ENCODE measurements around the gene VIT. TPM values are rescaled to one million over a fixed set of nuclear protein-coding genes. Genes with fewer than 3 reads are reported as not detected.
A peak's percentile ranks its signal among the peaks of the same experiment; 100 is the strongest.

Gene VIT
- total and polyA plus RNA-seq, 2 experiments from 2014 or later, result not detected

- no peak for TF ChIP-seq CTCF (conservative IDR thresholded peaks at IDR 0.05; ENCODE audit: low read depth in 2 of 2)
These were observed 86.7 kb downstream of the VIT start (continued) for GRCh38 chr2:36783246-36783645.

GRCh38 chr2:36785179-36785795 is 88.8 kb downstream of the VIT start:
- Mint-ChIP-seq H3K4me1 (peaks cover 55% of the 10 kb centered on the region), H3K9me3 (no peaks in the 10 kb centered on the region; the same call in 2 of the 3 replicates)
- H3K27ac ChIP-seq (ENCODE audit: low read depth), result no peak overlapping the region

GRCh38 chr2:36789181-36789804 is 92.8 kb downstream of the VIT start:
- Mint-ChIP-seq H3K4me1 (peaks cover 29% of the 10 kb centered on the region), H3K9me3 (no peaks in the 10 kb centered on the region), H3K4me3 (no peak overlapping the region), H3K27me3 (ENCODE audit: insufficient read depth, low read depth, poor library complexity) (peaks cover 3% of the 10 kb centered on the region), H3K27ac (no peak overlapping the region), H3K36me3 (ENCODE audit: low read depth) (no peaks in the 10 kb centered on the region)
- Histone ChIP-seq H2AFZ (peak overlapping the region; percentile 67; the same call in 1 of the 2 replicates), H3K4me2 (no peak overlapping the region), H3K9me2 (ENCODE audit: insufficient read depth) (no peaks in the 10 kb centered on the region), H3K27ac (ENCODE audit: low read depth) (no peak overlapping the region), H3K4me3 (no peak overlapping the region), H3K36me3 (ENCODE audit: insufficient read depth) (no peaks in the 10 kb centered on the region), H3K79me2 (replicated peaks; ENCODE audit: insufficient read depth) (no peaks in the 10 kb centered on the region), H3F3A (replicated peaks; ENCODE audit: low read depth) (no peaks in the 10 kb centered on the region), H3K4me1 (ENCODE audit: insufficient read depth) (peaks cover 21% of the 10 kb centered on the region), H4K20me1 (replicated peaks; ENCODE audit: insufficient read depth) (no peaks in the 10 kb centered on the region), H3K27me3 (ENCODE audit: insufficient read depth) (no peaks in the 10 kb centered on the region)
- no peak for DNase-seq (ENCODE audit: low spot score)
- no peak for ATAC-seq
- TF ChIP-seq STAT1 (IDR thresholded peaks at IDR 0.05; ENCODE audit: unreplicated experiment), result no peak

More at GRCh38 chr2:36785179-36785795, 88.8 kb downstream of the VIT start:
- Histone ChIP-seq H4K20me1 (replicated peaks; ENCODE audit: insufficient read depth) (no peaks in the 10 kb centered on the region), H3K4me3 (no peak overlapping the region), H3K4me1 (ENCODE audit: insufficient read depth) (peaks cover 40% of the 10 kb centered on the region), H2AFZ (peak overlapping the region; percentile 90), H3F3A (replicated peaks; ENCODE audit: low read depth) (no peaks in the 10 kb centered on the region; the same call in 1 of the 2 replicates), H3K9me2 (ENCODE audit: insufficient read depth) (no peaks in the 10 kb centered on the region), H3K36me3 (ENCODE audit: insufficient read depth) (no peaks in the 10 kb centered on the region), H3K27me3 (ENCODE audit: insufficient read depth) (no peaks in the 10 kb centered on the region), H3K79me2 (replicated peaks; ENCODE audit: insufficient read depth) (no peaks in the 10 kb centered on the region), H3K4me2 (peak overlapping the region; percentile 40)
- H3K27me3 Mint-ChIP-seq (ENCODE audit: insufficient read depth, low read depth, poor library complexity), result peaks cover 5% of the 10 kb centered on the region
- peak; percentile 74 for DNase-seq (ENCODE audit: low spot score)
- TF ChIP-seq CTCF (conservative IDR thresholded peaks at IDR 0.05; ENCODE audit: low read depth in 2 of 2) (peak; percentile 90 to 99), CREB1 (CRISPR knock-in tag; IDR thresholded peaks at IDR 0.05; ENCODE audit: low read depth) (no peak)
- no peak overlapping the region for H3K27ac Mint-ChIP-seq
- no peaks in the 10 kb centered on the region for H3K36me3 Mint-ChIP-seq (ENCODE audit: low read depth)
- peak; percentile 83 for ATAC-seq
- 0 out of 3 replicates have a peak overlapping the region, but pooled peaks have one; percentile 23 for H3K4me3 Mint-ChIP-seq

All from GM23338 (cell line).